ENCODE measurements around the gene MAP3K6. TPM values are rescaled to one million over a fixed set of nuclear protein-coding genes. Genes with fewer than 3 reads are reported as not detected.

The MAP3K6 gene
- polyA plus RNA-seq, 1 donor from 2014 or later = 4.4 TPM

DNA sequence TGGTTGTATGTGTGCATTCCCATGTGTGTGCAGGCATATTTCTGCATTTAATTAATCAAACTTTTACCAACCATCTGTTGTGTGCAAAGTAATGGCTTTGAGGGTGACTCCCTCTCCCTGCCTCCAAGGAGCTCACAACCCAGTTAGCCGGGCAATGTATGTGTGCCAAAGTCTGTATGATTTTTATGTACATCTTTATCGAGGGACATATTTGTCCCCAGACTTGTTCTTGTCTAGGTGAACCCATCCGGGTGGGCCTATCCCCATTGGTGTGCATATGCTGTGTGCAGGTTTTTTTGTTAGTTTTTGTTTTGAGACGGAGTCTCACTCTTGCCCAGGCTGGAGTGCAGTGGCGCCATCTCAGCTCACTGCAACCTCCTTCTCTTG, 23.1 kb downstream of the MAP3K6 start:
- no peak overlapping the region for H3K27ac ChIP-seq (ENCODE audit: low read length)
- TF ChIP-seq REST (IDR thresholded peaks at IDR 0.05; ENCODE audit: borderline replicate concordance) (no peak), EZH2 (IDR thresholded peaks at IDR 0.05; ENCODE audit: borderline replicate concordance, insufficient read depth, low read length, poor library complexity, severe bottlenecking) (no peak), SMC3 (conservative IDR thresholded peaks at IDR 0.05; ENCODE audit: poor library complexity) (no peak), RAD21 (conservative IDR thresholded peaks at IDR 0.05) (no peak), EP300 (conservative IDR thresholded peaks at IDR 0.05; ENCODE audit: poor library complexity, severe bottlenecking) (no peak), TAF1 (IDR thresholded peaks at IDR 0.05; ENCODE audit: low read depth) (no peak), POLR2AphosphoS5 (IDR thresholded peaks at IDR 0.05) (no peak), MXI1 (conservative IDR thresholded peaks at IDR 0.05; ENCODE audit: poor library complexity, severe bottlenecking) (no peak), CTCF (IDR thresholded peaks at IDR 0.05; ENCODE audit: poor library complexity, severe bottlenecking) (no peak)
- H2AFZ ChIP-seq (ENCODE audit: low read depth, low read length) = no peak overlapping the region
- H3K79me2 ChIP-seq (replicated peaks; ENCODE audit: insufficient read depth, low read length) = no peaks in the 10 kb centered on the region
- no peaks in the 10 kb centered on the region for H3K9me3 ChIP-seq (ENCODE audit: low read length)
- H3F3A ChIP-seq (ENCODE audit: insufficient read depth, low read length, poor library complexity, severe bottlenecking) = no peaks in the 10 kb centered on the region
- no peak overlapping the region for H3K4me3 ChIP-seq (ENCODE audit: low read length)
- H3K9me2 ChIP-seq (ENCODE audit: insufficient read depth, low read length) = no peaks in the 10 kb centered on the region
- no peak overlapping the region for H3K9ac ChIP-seq (ENCODE audit: low read length)
- no peaks in the 10 kb centered on the region for H3K36me3 ChIP-seq (ENCODE audit: insufficient read depth, low read length)
- H3K4me2 ChIP-seq (ENCODE audit: low read length) = no peak overlapping the region
- H3K27me3 ChIP-seq (ENCODE audit: insufficient read depth, low read depth, low read length) = peaks cover under 1% of the 10 kb centered on the region
- H4K20me1 ChIP-seq (ENCODE audit: insufficient read depth) = no peaks in the 10 kb centered on the region

- Histone ChIP-seq H3K4me2 (ENCODE audit: low read length) (no peak overlapping the region), H3K36me3 (ENCODE audit: insufficient read depth, low read length) (no peaks in the 10 kb centered on the region), H3K9me3 (ENCODE audit: low read length) (no peaks in the 10 kb centered on the region), H3K9me2 (ENCODE audit: insufficient read depth, low read length) (no peaks in the 10 kb centered on the region), H3K79me2 (replicated peaks; ENCODE audit: insufficient read depth, low read length) (no peaks in the 10 kb centered on the region), H3K4me3 (ENCODE audit: low read length) (no peak overlapping the region), H3K27ac (ENCODE audit: low read length) (no peak overlapping the region), H4K20me1 (ENCODE audit: insufficient read depth) (no peaks in the 10 kb centered on the region), H3F3A (ENCODE audit: insufficient read depth, low read length, poor library complexity, severe bottlenecking) (no peaks in the 10 kb centered on the region), H3K9ac (ENCODE audit: low read length) (no peak overlapping the region), H2AFZ (ENCODE audit: low read depth, low read length) (no peak overlapping the region), H3K27me3 (ENCODE audit: insufficient read depth, low read depth, low read length) (no peaks in the 10 kb centered on the region)
- TF ChIP-seq RAD21 (conservative IDR thresholded peaks at IDR 0.05) (no peak), CTCF (IDR thresholded peaks at IDR 0.05; ENCODE audit: poor library complexity, severe bottlenecking) (no peak), REST (IDR thresholded peaks at IDR 0.05; ENCODE audit: borderline replicate concordance) (no peak), SMC3 (conservative IDR thresholded peaks at IDR 0.05; ENCODE audit: poor library complexity) (no peak), TAF1 (IDR thresholded peaks at IDR 0.05; ENCODE audit: low read depth) (no peak), EZH2 (IDR thresholded peaks at IDR 0.05; ENCODE audit: borderline replicate concordance, insufficient read depth, low read length, poor library complexity, severe bottlenecking) (no peak), EP300 (conservative IDR thresholded peaks at IDR 0.05; ENCODE audit: poor library complexity, severe bottlenecking) (no peak), MXI1 (conservative IDR thresholded peaks at IDR 0.05; ENCODE audit: poor library complexity, severe bottlenecking) (no peak), POLR2AphosphoS5 (IDR thresholded peaks at IDR 0.05) (no peak)
Observed at GRCh38 chr1:27342778-27343638, 23.8 kb downstream of the MAP3K6 start.

All from neural cell (in vitro differentiated cells).